DOHH2 (cell line): ENCODE measurements around the gene SLC39A9.

Experiments used
- H3F3A ChIP-seq: fragments of 200-600 bp; sonication (generic), shearing (Covaris generic); 2 replicates; pipeline ENCODE4 v1.6.0; 2016; ENCODE audit warnings: antibody characterized with exemption, mild to moderate bottlenecking; ENCODE audit not compliant: control insufficient read depth, insufficient read depth
- H3K27ac ChIP-seq: fragments of 200-600 bp; sonication (generic); 2 replicates; pipeline ENCODE4 v1.5.1; 2014; ENCODE audit warnings: low read depth, mild to moderate bottlenecking, low read length, moderate library complexity
- H3K27me3 ChIP-seq: fragments of 200-600 bp; sonication (generic); 2 replicates; pipeline ENCODE4 v1.6.1; 2014; ENCODE audit warnings: mild to moderate bottlenecking, low read length, mixed read lengths; ENCODE audit not compliant: control insufficient read depth
- H3K36me3 ChIP-seq: fragments of 200-600 bp; sonication (generic); 2 replicates; pipeline ENCODE4 v1.6.1; 2014; ENCODE audit warnings: mild to moderate bottlenecking, low read length, moderate library complexity, mixed read lengths; ENCODE audit not compliant: control insufficient read depth
- H3K4me1 ChIP-seq: fragments of 200-600 bp; sonication (generic); 2 replicates; pipeline ENCODE4 v1.6.1; 2014; ENCODE audit warnings: mild to moderate bottlenecking, low read length, mixed read lengths; ENCODE audit not compliant: control insufficient read depth
- H3K4me2 ChIP-seq: fragments of 200-600 bp; sonication (generic); 2 replicates; pipeline ENCODE4 v1.6.0; 2014; ENCODE audit warnings: mild to moderate bottlenecking, low read length, moderate library complexity
- H3K4me3 ChIP-seq: fragments of 200-600 bp; sonication (generic); 2 replicates; pipeline ENCODE4 v1.5.1; 2014; ENCODE audit warnings: mild to moderate bottlenecking, low read length, mixed read lengths
- H3K79me2 ChIP-seq: fragments of 200-600 bp; sonication (generic); 2 replicates; pipeline ENCODE4 v1.6.1; 2014; ENCODE audit warnings: mild to moderate bottlenecking, low read length, mixed read lengths; ENCODE audit not compliant: control insufficient read depth
- H3K9me2 ChIP-seq: fragments of 200-600 bp; sonication (generic); replicated peaks from 2 replicates; pipeline ENCODE4 v1.6.1; 2014; ENCODE audit warnings: mild to moderate bottlenecking, low read length, mixed read lengths; ENCODE audit not compliant: control insufficient read depth
- H3K9me3 ChIP-seq: fragments of 200-600 bp; sonication (generic); 2 replicates; pipeline ENCODE4 v1.6.1; 2014; ENCODE audit warnings: antibody characterized with exemption, low read length, mixed read lengths; ENCODE audit not compliant: control insufficient read depth, insufficient read depth
- H4K20me1 ChIP-seq: fragments of 200-600 bp; sonication (generic); 2 replicates; pipeline ENCODE4 v1.6.0; 2014; ENCODE audit warnings: low read depth, mild to moderate bottlenecking, antibody characterized with exemption, low read length, moderate library complexity; ENCODE audit not compliant: control insufficient read depth, insufficient read depth
- CTCF ChIP-seq: fragments of 200-600 bp; sonication (generic); IDR thresholded peaks from one replicate; pipeline ENCODE4 v1.5.1; 2014; ENCODE audit warnings: antibody characterized with exemption, mild to moderate bottlenecking, low read depth, low read length; ENCODE audit not compliant: poor library complexity, severe bottlenecking
- EZH2phosphoT487 ChIP-seq: fragments of 200-600 bp; sonication (generic); IDR thresholded peaks from 2 replicates; pipeline ENCODE4 v1.6.1; 2017; ENCODE audit warnings: borderline replicate concordance, mild to moderate bottlenecking, antibody characterized with exemption, low read length, moderate library complexity, mixed read lengths

The SLC39A9 gene

GRCh38 chr14:69404478-69404877 is 6.0 kb downstream of the SLC39A9 start:
- Histone ChIP-seq H3K9me2 (no peaks in the 10 kb centered on the region), H3K4me2 (no peak overlapping the region), H3K9me3 (no peaks in the 10 kb centered on the region), H3K79me2 (peaks cover 94% of the 10 kb centered on the region), H3K27ac (no peak overlapping the region), H3K36me3 (peaks cover 3% of the 10 kb centered on the region; the same call in 1 of the 2 replicates), H3K27me3 (no peaks in the 10 kb centered on the region), H3K4me3 (no peak overlapping the region), H3K4me1 (peaks cover 30% of the 10 kb centered on the region), H4K20me1 (peaks cover 13% of the 10 kb centered on the region; the same call in 1 of the 2 replicates), H3F3A (no peaks in the 10 kb centered on the region)
- TF ChIP-seq CTCF (no peak), EZH2phosphoT487 (no peak)

DNA sequence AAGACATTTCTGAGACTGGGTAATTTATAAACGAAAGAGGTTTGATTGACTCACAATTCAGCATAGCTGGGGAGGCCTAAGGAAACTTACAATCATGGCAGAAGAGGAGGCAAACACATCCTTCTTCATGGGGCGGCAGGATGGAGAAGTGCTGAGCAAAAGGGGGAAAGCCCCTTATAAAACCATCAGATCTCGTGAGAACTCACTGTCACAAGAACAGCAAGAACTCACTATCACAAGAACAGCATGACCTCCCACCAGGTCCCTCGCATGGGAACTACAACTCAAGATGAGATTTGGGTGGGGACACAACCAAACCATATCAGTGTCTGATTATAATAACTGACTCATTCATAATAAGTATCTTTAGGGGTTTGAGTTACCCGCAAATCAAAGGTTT is 6.4 kb downstream of the SLC39A9 start:
- H3K4me1 ChIP-seq: peaks cover 26% of the 10 kb centered on the region
- no peaks in the 10 kb centered on the region for H3K9me3 ChIP-seq
- H3K27ac ChIP-seq: no peak overlapping the region
- no peaks in the 10 kb centered on the region for H3K9me2 ChIP-seq
- no peak for TF ChIP-seq CTCF
- TF ChIP-seq EZH2phosphoT487: no peak
- H3K27me3 ChIP-seq: no peaks in the 10 kb centered on the region
- H3K4me2 ChIP-seq: no peak overlapping the region
- H4K20me1 ChIP-seq: peaks cover 13% of the 10 kb centered on the region; the same call in 1 of the 2 replicates
- H3K79me2 ChIP-seq: peaks cover 94% of the 10 kb centered on the region
- no peaks in the 10 kb centered on the region for H3F3A ChIP-seq
- H3K4me3 ChIP-seq: no peak overlapping the region
- 0 out of 2 replicates have a peak, but pooled peaks cover 3% of the 10 kb centered on the region for H3K36me3 ChIP-seq

DNA sequence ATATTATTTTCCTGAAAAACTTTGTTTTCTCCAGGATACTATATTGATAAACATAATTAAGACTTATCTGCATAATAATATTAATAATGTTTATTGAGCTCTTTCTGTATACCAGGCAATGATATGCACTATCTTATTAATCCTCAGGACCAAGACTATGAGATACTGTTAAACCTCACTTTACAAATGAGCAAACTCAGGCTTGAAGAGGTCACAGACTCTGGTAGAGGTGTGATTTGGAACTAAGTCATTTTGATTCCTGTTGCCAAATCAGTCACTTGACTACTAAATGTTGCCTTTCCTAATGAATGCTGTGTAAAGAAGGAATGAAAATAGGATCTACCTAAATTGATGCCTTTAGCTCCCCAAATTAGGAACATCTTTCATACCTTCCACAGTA is 7.3 kb downstream of the SLC39A9 start:
- Histone ChIP-seq H3K4me1 (peaks cover 17% of the 10 kb centered on the region), H3F3A (no peaks in the 10 kb centered on the region), H3K4me3 (no peak overlapping the region), H3K9me2 (no peaks in the 10 kb centered on the region), H3K27me3 (no peaks in the 10 kb centered on the region), H3K9me3 (no peaks in the 10 kb centered on the region), H3K4me2 (no peak overlapping the region), H3K36me3 (0 out of 2 replicates have a peak, but pooled peaks cover 3% of the 10 kb centered on the region), H4K20me1 (peaks cover 13% of the 10 kb centered on the region; the same call in 1 of the 2 replicates), H3K27ac (no peak overlapping the region), H3K79me2 (peaks cover 94% of the 10 kb centered on the region)
- TF ChIP-seq EZH2phosphoT487: no peak
- no peak for TF ChIP-seq CTCF
